Measurements from ENCODE around the gene SCNN1G. TPM values are rescaled to one million over a fixed set of nuclear protein-coding genes. Genes with fewer than 3 reads are reported as not detected.
A peak's percentile ranks its signal among the peaks of the same experiment; 100 is the strongest.

The SCNN1G gene
- total RNA-seq, 2 experiments from 2014 or later: not detected

- BruUV-seq (replicated peaks): no TSS peak
- Histone ChIP-seq H3K27ac (ENCODE audit: low read depth, low read length, poor library complexity, severe bottlenecking) (no peak overlapping the region), H3K79me2 (ENCODE audit: insufficient read depth, low read depth, low read length) (no peaks in the 10 kb centered on the region), H3K9me2 (ENCODE audit: insufficient read depth, low read length) (no peaks in the 10 kb centered on the region), H3K4me2 (ENCODE audit: low read length) (no peak overlapping the region), H3K9me3 (ENCODE audit: low read length) (no peaks in the 10 kb centered on the region), H3K4me3 (ENCODE audit: low read depth, low read length, poor library complexity, severe bottlenecking) (no peak overlapping the region), H3K4me1 (ENCODE audit: insufficient read depth, low read length, poor library complexity, severe bottlenecking) (no peaks in the 10 kb centered on the region), H4K20me1 (ENCODE audit: insufficient read depth, low read length) (no peaks in the 10 kb centered on the region), H3K36me3 (ENCODE audit: insufficient read depth, low read length) (no peaks in the 10 kb centered on the region), H2AFZ (ENCODE audit: low read length) (no peak overlapping the region)
- TF ChIP-seq EZH2phosphoT487 (IDR thresholded peaks at IDR 0.05; ENCODE audit: borderline replicate concordance, low read depth, low read length): no peak
- TF ChIP-seq CTCF (conservative IDR thresholded peaks at IDR 0.05; ENCODE audit: low read length): no peak
- ChIA-PET CTCF (ENCODE audit: unreplicated experiment) (interaction anchor here (0.6 kb wide), 1 partner anchor 1184 kb away, joined by 3 read pairs; no protein-coding TSS in a partner anchor), POLR2A (interaction anchor here (0.5 kb wide), 1 partner anchor 34 kb away, joined by 3 read pairs; no protein-coding TSS in a partner anchor)
- intact Hi-C loops (cut with micrococcal nuclease; ENCODE audit: unreplicated experiment): no loop called here
- DNase-seq (ENCODE audit: low spot score): no peak
Measured at GRCh38 chr16:23175651-23176050, 6.9 kb upstream of the SCNN1G start.

GRCh38 chr16:23181506-23181905 is 1.0 kb upstream of the SCNN1G start:
- H4K20me1 ChIP-seq (ENCODE audit: insufficient read depth, low read length): no peaks in the 10 kb centered on the region
- no peak overlapping the region for H3K4me3 ChIP-seq (ENCODE audit: low read depth, low read length, poor library complexity, severe bottlenecking)
- POLR2A ChIA-PET: no interaction called here
- no peaks in the 10 kb centered on the region for H3K79me2 ChIP-seq (ENCODE audit: insufficient read depth, low read depth, low read length)
- intact Hi-C loops (cut with micrococcal nuclease; ENCODE audit: unreplicated experiment): loop anchor here (5.0 kb wide), 1 partner anchor 116 kb away; no protein-coding TSS in a partner anchor
- H3K4me1 ChIP-seq (ENCODE audit: insufficient read depth, low read length, poor library complexity, severe bottlenecking): peaks cover 4% of the 10 kb centered on the region
- no peak overlapping the region for H3K4me2 ChIP-seq (ENCODE audit: low read length)
- no peak overlapping the region for H3K27ac ChIP-seq (ENCODE audit: low read depth, low read length, poor library complexity, severe bottlenecking)
- CTCF ChIA-PET (ENCODE audit: unreplicated experiment): no interaction called here
- H3K9me2 ChIP-seq (ENCODE audit: insufficient read depth, low read length): no peaks in the 10 kb centered on the region
- no peaks in the 10 kb centered on the region for H3K36me3 ChIP-seq (ENCODE audit: insufficient read depth, low read length)
- no TSS peak for BruUV-seq (replicated peaks)
- H3K9me3 ChIP-seq (ENCODE audit: low read length): no peaks in the 10 kb centered on the region
- no peak overlapping the region for H2AFZ ChIP-seq (ENCODE audit: low read length)
- no peak for TF ChIP-seq EZH2phosphoT487 (IDR thresholded peaks at IDR 0.05; ENCODE audit: borderline replicate concordance, low read depth, low read length)
- no peak for TF ChIP-seq CTCF (conservative IDR thresholded peaks at IDR 0.05; ENCODE audit: low read length)
- no peak for DNase-seq (ENCODE audit: low spot score)

- H3K9me3 ChIP-seq (ENCODE audit: low read length): no peaks in the 10 kb centered on the region
- no peak overlapping the region for H2AFZ ChIP-seq (ENCODE audit: low read length)
- no TSS peak for BruUV-seq (replicated peaks)
- TF ChIP-seq EZH2phosphoT487 (IDR thresholded peaks at IDR 0.05; ENCODE audit: borderline replicate concordance, low read depth, low read length) (no peak), CTCF (conservative IDR thresholded peaks at IDR 0.05; ENCODE audit: low read length) (peak; percentile 87)
- no peak overlapping the region for H3K27ac ChIP-seq (ENCODE audit: low read depth, low read length, poor library complexity, severe bottlenecking)
- peaks cover 4% of the 10 kb centered on the region for H3K4me1 ChIP-seq (ENCODE audit: insufficient read depth, low read length, poor library complexity, severe bottlenecking)
- no peaks in the 10 kb centered on the region for H3K9me2 ChIP-seq (ENCODE audit: insufficient read depth, low read length)
- ChIA-PET CTCF (ENCODE audit: unreplicated experiment) (no interaction called here), POLR2A (interaction anchor here (0.7 kb wide), 1 partner anchor 181 kb away, joined by 7 read pairs; no protein-coding TSS in a partner anchor)
- no peaks in the 10 kb centered on the region for H3K79me2 ChIP-seq (ENCODE audit: insufficient read depth, low read depth, low read length)
- H4K20me1 ChIP-seq (ENCODE audit: insufficient read depth, low read length): no peaks in the 10 kb centered on the region
- H3K36me3 ChIP-seq (ENCODE audit: insufficient read depth, low read length): no peaks in the 10 kb centered on the region
- intact Hi-C loops (cut with micrococcal nuclease; ENCODE audit: unreplicated experiment): loop anchor here (1.0 to 5.0 kb wide), 2 partner anchors 115 to 252 kb away; no protein-coding TSS in a partner anchor
- no peak overlapping the region for H3K4me3 ChIP-seq (ENCODE audit: low read depth, low read length, poor library complexity, severe bottlenecking)
- peak; percentile 81 for DNase-seq (ENCODE audit: low spot score)
- H3K4me2 ChIP-seq (ENCODE audit: low read length): peak overlapping the region; percentile 40
Measured at GRCh38 chr16:23182206-23182678, 303 bp upstream of the SCNN1G start.

Measured in OCI-LY7 (cell line).